ENCODE results near the gene OOSP4B.
"Not testable (repeated sequence)": the region's sequence is repeated elsewhere in the genome, so short reads cannot be mapped to it uniquely, and the experiment has no call there.

Gene OOSP4B

DNA sequence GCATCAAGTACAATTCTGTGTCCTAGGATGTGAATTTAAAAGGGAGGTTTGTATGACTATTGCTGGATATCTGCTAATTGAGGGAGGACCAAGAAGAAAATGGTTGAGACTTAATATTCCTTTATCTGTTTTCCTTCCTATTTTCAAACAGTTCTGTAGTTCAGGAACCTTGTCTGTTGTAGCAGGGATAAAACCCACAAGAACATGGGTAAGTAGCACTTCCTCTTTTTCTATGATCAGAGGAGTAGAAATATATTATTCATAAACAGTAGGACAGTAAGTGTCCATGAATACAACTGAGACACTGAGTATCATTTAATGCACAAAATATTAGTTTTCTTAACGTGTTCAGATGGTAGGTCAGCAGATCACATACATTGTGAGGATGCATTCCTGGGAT, 47.1 kb downstream of the OOSP4B start:
- no peak for DNase-seq

DNA sequence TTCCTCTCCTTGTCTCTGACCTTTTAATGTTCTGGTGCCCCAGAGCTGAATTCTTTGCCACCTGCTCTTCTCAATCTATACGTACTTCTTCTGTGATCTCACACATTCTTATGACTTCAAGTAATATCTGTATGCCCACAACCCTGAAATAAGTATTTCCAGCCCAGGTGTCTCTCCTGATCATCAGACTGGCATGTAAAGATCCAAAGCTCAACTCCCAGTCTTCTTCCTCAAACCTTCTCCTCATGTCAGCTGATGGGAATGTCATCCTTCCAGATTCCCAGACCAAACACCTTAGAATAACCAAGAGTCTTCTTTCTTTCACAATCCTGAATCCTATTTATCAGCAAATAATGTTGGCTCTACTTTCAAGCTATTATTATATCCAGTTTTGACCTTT, 48.8 kb downstream of the OOSP4B start:
- DNase-seq: no peak

DNA sequence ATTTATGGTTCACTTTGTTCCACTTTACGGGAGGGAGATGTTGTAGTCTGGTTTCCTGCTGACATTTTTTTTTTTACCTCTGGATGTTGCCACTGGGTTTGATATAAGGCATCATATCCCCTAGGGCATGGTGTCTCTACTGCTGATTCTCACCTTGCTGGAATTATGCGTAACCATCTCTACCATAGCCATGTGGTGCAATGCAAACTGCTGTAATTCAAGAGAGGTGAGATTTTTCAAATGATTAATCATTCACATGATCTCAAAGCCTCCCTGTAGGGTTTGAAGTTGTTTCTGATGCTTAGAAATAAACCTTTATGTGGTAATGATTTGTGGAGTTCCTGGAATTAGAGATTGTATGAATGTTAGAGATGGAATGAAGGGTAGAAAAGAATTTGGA, 52.5 kb downstream of the OOSP4B start:
- no peak for DNase-seq

DNA sequence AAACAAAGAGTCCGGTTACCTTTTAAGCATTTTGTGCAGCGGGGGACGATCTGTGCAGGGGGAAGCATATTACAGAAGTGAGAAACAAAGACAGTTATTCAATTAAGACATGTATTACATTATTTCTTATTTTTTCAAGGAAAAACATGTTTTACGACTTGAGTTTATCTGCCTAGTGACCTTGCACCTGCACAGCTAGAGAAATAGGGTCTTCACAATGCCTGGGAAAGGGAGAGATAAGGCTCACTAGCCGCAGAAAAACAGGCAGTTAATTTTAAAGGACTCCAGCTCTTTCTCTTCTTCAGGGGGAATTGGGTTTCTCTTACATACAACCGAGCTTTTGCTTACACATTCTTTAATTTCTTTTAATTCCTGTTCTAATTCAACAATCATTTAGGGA, 54.7 kb downstream of the OOSP4B start:
- DNase-seq: not testable (repeated sequence)

DNA sequence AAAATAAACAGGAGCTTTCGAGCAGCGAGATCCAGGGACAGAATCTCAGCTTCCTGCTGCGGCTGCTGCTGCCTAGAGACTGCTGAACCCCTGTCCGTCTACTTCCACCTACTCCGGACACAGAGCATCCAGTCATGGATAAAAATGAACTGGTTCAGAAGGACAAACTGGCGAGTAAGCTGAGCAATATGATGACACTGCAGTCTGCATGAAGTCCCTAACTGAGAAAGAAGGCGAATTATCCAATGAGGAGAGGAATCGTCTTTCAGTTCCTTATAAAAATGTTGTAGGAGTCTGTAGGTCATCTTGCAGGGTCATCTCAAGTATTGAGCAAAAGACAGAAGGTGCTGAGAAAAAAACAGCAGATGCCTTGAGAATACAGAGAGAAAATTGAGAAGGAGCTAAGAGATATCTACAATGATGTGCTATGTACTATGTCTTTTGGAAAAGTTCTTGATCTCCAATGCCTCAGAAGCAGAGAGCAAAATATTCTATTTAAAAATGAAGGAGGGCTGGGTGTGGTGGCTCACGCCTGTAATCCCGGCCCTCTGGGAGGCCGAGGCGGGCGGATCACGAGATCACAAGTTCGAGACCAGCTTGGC, 60.3 kb downstream of the OOSP4B start:
- DNase-seq: no peak

DNA sequence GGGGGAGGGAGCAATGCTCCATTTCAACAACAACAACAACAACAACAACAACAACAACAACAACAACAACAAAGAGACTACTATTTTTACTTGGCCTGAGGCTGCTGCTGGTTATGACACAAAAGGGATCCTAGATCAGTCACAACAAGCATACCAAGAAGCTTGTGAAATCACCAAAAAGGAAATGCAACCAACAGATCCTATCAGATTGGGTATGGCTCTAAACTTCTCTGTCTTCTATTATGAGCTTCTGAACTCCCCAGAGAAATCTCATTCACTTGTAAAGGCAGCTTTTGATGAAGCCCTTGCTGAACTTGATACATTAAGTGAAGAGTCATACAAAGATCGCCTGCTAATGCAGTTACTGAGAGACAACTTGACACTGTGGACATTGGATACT, 61.0 kb downstream of the OOSP4B start:
- no peak for DNase-seq

DNA sequence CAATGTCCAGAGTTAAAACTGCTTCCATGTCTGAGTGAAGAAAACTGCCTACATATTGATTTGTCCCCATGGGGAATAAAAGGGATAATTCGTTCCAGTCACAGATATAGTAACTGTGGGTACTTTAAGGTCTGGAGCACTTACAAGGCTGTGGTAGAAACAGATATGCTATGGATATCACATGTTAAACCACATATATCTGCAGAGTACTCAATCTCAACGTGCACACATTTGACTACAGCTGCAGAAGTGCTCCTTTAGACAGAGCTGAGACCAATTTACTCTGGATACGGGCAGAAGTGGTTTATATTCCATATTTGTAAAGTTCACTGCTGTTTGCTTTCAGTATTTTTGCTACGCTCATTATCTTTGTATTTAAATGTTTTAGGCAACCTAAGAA, 61.8 kb downstream of the OOSP4B start:
- DNase-seq: no peak

DNA sequence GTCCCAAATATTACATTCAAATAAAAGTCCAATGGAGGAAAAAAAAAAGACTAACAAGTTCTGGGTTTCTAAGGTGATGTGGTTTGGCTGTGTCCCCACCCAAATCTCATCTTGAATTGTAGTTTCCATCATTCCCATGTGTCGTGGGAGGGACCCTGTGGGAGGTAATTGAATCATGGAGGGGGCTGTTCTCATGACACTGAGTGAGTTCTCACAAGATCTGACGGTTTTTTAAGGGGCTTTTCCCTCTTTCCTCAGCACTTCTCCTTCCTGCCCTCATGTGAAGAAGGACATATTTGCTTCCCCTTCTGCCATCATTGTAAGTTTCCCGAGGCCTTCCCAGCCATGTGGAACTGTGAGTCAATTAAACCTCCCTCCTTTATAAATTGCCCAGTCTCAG, 63.6 kb downstream of the OOSP4B start:
- DNase-seq: no peak
